ENCODE measurements around the gene PRKAR1B. TPM values are rescaled to one million over a fixed set of nuclear protein-coding genes. Genes with fewer than 3 reads are reported as not detected.

The PRKAR1B gene
- total and polyA plus RNA-seq, 10 of the 15 experiments (the other 5 are each of a cell fraction or from before 2014, with no cell fraction given) = 1.4 to 45.6 (median 19.3) TPM

DNA sequence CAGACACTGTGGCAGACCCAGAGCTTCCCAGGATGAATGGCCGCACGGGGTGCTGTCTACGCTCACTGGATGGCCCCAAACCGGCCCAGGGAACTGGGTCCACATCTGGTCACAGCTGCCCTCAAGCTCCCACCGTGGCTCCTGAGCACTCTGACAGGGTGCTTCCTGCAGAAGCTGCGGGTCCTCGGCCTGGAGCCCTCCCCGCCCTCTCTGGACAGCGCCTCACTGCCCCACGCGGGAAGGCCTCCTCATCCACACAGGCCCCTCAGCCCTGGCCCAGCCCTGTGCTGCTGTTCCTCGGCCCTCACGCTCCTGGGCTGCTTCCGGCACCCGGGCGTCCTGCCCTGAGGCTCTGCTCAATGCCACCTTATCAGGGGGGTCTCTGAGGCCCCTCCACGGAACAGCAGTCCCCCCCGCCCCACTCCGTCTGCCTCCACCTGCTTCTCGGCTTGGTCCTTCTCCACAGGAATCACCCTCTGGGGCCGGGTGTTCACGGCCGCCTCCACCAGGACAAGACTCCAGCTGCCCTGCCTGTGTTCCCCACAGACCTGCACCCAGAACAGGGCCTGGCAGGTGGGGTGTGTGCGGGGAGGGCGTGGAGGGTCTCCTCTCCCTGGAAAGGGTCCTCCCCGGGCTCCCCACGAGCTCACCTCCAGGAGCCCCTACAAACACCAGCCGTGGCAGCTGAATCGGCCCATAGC is 132.0 kb downstream of the PRKAR1B start:
- POLR2A ChIA-PET = no interaction called here
- no peak overlapping the region for H3K4me2 ChIP-seq (ENCODE audit: control insufficient read depth, insufficient read depth)
- H2AFZ ChIP-seq (ENCODE audit: control insufficient read depth, low read depth, low read length) = no peak overlapping the region
- H3K27ac ChIP-seq (ENCODE audit: control insufficient read depth, insufficient read depth) = no peak overlapping the region; the same call in 1 of the 2 replicates
- SMC1A ChIA-PET (ENCODE audit: uncharacterized antibody, unreplicated experiment) = no interaction called here
- DNase-seq (ENCODE audit: low read depth, low spot score) (no peak), FAIRE-seq (no peak), ATAC-seq (no peak)
- RAD21 ChIA-PET (ENCODE audit: unreplicated experiment) = interaction anchor here (1.1 kb wide), 1 partner anchor 75 kb away, joined by 3 read pairs; no protein-coding TSS in a partner anchor
- no TSS peak for BruUV-seq (replicated peaks)
- H3K36me3 ChIP-seq (ENCODE audit: control insufficient read depth in 2 of 2, insufficient read depth in 2 of 2, low read length in 1 of 2) = no peaks in the 10 kb centered on the region; a peak in 2 of 4 replicates
- H4K20me1 ChIP-seq (ENCODE audit: control insufficient read depth, insufficient read depth) = no peaks in the 10 kb centered on the region
- no peak overlapping the region for H3K9ac ChIP-seq (ENCODE audit: control insufficient read depth, insufficient read depth, low read length)
- CTCF ChIA-PET = no interaction called here
- no peaks in the 10 kb centered on the region for H3K79me2 ChIP-seq (ENCODE audit: control insufficient read depth, insufficient read depth, low read length)
- intact Hi-C loops (cut with micrococcal nuclease; ENCODE audit: unreplicated experiment) = no loop called here
- H3K27me3 ChIP-seq (replicated peaks in 1 of 2; ENCODE audit: control insufficient read depth in 2 of 2, insufficient read depth in 2 of 2, low read length in 1 of 2) = no peaks in the 10 kb centered on the region
- no peak overlapping the region for H3K4me3 ChIP-seq
- H3K9me3 ChIP-seq (replicated peaks; ENCODE audit: control insufficient read depth, insufficient read depth, low read length) = no peaks in the 10 kb centered on the region; the same call in 2 of the 3 replicates
- peaks cover 36% of the 10 kb centered on the region for H3K4me1 ChIP-seq (ENCODE audit: control insufficient read depth, insufficient read depth, low read length)
- in situ Hi-C loops (cut with MboI) = no loop called here
- WGBS (ENCODE audit: insufficient coverage, insufficient replicate concordance, low lambda C conversion rate, missing lambda C conversion rate) = 91% methylated on average over 22 of the region's 29 CpGs
- TF ChIP-seq, protein P1, sequence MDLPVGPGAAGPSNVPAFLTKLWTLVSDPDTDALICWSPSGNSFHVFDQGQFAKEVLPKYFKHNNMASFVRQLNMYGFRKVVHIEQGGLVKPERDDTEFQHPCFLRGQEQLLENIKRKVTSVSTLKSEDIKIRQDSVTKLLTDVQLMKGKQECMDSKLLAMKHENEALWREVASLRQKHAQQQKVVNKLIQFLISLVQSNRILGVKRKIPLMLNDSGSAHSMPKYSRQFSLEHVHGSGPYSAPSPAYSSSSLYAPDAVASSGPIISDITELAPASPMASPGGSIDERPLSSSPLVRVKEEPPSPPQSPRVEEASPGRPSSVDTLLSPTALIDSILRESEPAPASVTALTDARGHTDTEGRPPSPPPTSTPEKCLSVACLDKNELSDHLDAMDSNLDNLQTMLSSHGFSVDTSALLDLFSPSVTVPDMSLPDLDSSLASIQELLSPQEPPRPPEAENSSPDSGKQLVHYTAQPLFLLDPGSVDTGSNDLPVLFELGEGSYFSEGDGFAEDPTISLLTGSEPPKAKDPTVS (IDR thresholded peaks at IDR 0.05; ENCODE audit: low read depth, low read length) = no peak
- TF ChIP-seq, protein P2, sequence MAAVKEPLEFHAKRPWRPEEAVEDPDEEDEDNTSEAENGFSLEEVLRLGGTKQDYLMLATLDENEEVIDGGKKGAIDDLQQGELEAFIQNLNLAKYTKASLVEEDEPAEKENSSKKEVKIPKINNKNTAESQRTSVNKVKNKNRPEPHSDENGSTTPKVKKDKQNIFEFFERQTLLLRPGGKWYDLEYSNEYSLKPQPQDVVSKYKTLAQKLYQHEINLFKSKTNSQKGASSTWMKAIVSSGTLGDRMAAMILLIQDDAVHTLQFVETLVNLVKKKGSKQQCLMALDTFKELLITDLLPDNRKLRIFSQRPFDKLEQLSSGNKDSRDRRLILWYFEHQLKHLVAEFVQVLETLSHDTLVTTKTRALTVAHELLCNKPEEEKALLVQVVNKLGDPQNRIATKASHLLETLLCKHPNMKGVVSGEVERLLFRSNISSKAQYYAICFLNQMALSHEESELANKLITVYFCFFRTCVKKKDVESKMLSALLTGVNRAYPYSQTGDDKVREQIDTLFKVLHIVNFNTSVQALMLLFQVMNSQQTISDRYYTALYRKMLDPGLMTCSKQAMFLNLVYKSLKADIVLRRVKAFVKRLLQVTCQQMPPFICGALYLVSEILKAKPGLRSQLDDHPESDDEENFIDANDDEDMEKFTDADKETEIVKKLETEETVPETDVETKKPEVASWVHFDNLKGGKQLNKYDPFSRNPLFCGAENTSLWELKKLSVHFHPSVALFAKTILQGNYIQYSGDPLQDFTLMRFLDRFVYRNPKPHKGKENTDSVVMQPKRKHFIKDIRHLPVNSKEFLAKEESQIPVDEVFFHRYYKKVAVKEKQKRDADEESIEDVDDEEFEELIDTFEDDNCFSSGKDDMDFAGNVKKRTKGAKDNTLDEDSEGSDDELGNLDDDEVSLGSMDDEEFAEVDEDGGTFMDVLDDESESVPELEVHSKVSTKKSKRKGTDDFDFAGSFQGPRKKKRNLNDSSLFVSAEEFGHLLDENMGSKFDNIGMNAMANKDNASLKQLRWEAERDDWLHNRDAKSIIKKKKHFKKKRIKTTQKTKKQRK (IDR thresholded peaks at IDR 0.05; ENCODE audit: low read depth, low read length) = no peak
- TF ChIP-seq CBX5 (IDR thresholded peaks at IDR 0.05; ENCODE audit: low read depth) (no peak), TARDBP (IDR thresholded peaks at IDR 0.05; ENCODE audit: borderline replicate concordance) (no peak), NBN (IDR thresholded peaks at IDR 0.05) (no peak), HCFC1 (IDR thresholded peaks at IDR 0.05; ENCODE audit: low read length) (no peak), BMI1 (IDR thresholded peaks at IDR 0.05; ENCODE audit: borderline replicate concordance) (no peak), CTCF (IDR thresholded peaks at IDR 0.05 in 2 of 3, conservative IDR thresholded peaks at IDR 0.05 in 1 of 3; ENCODE audit: control insufficient read depth in 2 of 3, extremely low read depth in 1 of 3, insufficient read depth in 1 of 3, low read depth in 3 of 3, low read length in 3 of 3) (no peak), TCF3 (IDR thresholded peaks at IDR 0.05; ENCODE audit: borderline replicate concordance, insufficient read depth, low read depth, low read length) (no peak), SMAD5 (IDR thresholded peaks at IDR 0.05; ENCODE audit: low read depth) (no peak), IRF5 (IDR thresholded peaks at IDR 0.05; ENCODE audit: borderline replicate concordance) (no peak), EGR1 (IDR thresholded peaks at IDR 0.05; ENCODE audit: borderline replicate concordance in 1 of 2, low read depth in 2 of 2, low read length in 2 of 2) (no peak)

All from GM12878 (cell line).